GM21576 (cell line): ENCODE results near the gene MAPRE3.
"Not testable (repeated sequence)": the region's sequence is repeated elsewhere in the genome, so short reads cannot be mapped to it uniquely, and the experiment has no call there.

Source experiments
- ATAC-seq: cut with Tn5 transposase; IDR thresholded peaks from one replicate; pipeline ENCODE4 v1.9.1; 2021; ENCODE audit warnings: mild to moderate bottlenecking, moderate library complexity; ENCODE audit not compliant: unreplicated experiment

The MAPRE3 gene

GRCh38 chr2:26970244-26970927 lies at the start of gene MAPRE3:
MAPRE3 (plus strand) TSS chr2:26970637; CDS start chr2:27022219, 51,582 bp downstream.
- ATAC-seq, result peak; percentile 76

GRCh38 chr2:26921323-26921722 lies 49.1 kb upstream of the MAPRE3 start:
- ATAC-seq, result no peak

GRCh38 chr2:26922405-26923188 lies 47.8 kb upstream of the MAPRE3 start:
- ATAC-seq, result peak; percentile 59

- ATAC-seq, result not testable (repeated sequence)
Measured at GRCh38 chr2:26923189-26923466, 47.3 kb upstream of the MAPRE3 start.

- no peak for ATAC-seq
Measured at GRCh38 chr2:26924731-26925099, 45.7 kb upstream of the MAPRE3 start.

GRCh38 chr2:26925100-26925791 lies 45.2 kb upstream of the MAPRE3 start:
- no peak for ATAC-seq

- no peak for ATAC-seq
Measured at GRCh38 chr2:26927221-26927620, 43.2 kb upstream of the MAPRE3 start.

- ATAC-seq, result no peak
Measured at GRCh38 chr2:26932974-26933373, 37.5 kb upstream of the MAPRE3 start.

GRCh38 chr2:26933431-26934334 lies 36.8 kb upstream of the MAPRE3 start:
- ATAC-seq, result no peak

- ATAC-seq, result no peak
Measured at GRCh38 chr2:26934335-26934724, 36.1 kb upstream of the MAPRE3 start.

- ATAC-seq, result no peak
Measured at GRCh38 chr2:26934985-26935384, 35.5 kb upstream of the MAPRE3 start.

GRCh38 chr2:26936855-26937254 lies 33.6 kb upstream of the MAPRE3 start:
- no peak for ATAC-seq

GRCh38 chr2:26938399-26939118 lies 31.9 kb upstream of the MAPRE3 start:
- no peak for ATAC-seq

- no peak for ATAC-seq
Measured at GRCh38 chr2:26940001-26940400, 30.4 kb upstream of the MAPRE3 start.

GRCh38 chr2:26941486-26941885 lies 29.0 kb upstream of the MAPRE3 start:
- ATAC-seq, result no peak

- ATAC-seq, result no peak
Measured at GRCh38 chr2:26942543-26943295, 27.7 kb upstream of the MAPRE3 start.

- no peak for ATAC-seq
Measured at GRCh38 chr2:26945991-26946750, 24.3 kb upstream of the MAPRE3 start.

- no peak for ATAC-seq
Measured at GRCh38 chr2:26946841-26947784, 23.3 kb upstream of the MAPRE3 start.
